A673 (cell line): Measurements from ENCODE around the gene PANK3.

Experiments used
- EZH2 ChIP-seq: fragments of 200-600 bp; sonication (generic); IDR thresholded peaks from 2 replicates; pipeline ENCODE4 v1.6.1; 2017; ENCODE audit warnings: borderline replicate concordance, low read depth, mild to moderate bottlenecking, mixed read lengths, antibody characterized with exemption, low read length; ENCODE audit not compliant: poor library complexity, severe bottlenecking
- TF ChIP-seq, protein P1 (sequence below): fragments of 300-800, 200-600 bp; sonication (generic); conservative IDR thresholded peaks from 2 replicates; pipeline ENCODE4 v1.5.1; 2017; ENCODE audit warnings: low read depth, mild to moderate bottlenecking, antibody characterized with exemption, low read length, moderate library complexity, mixed read lengths

GRCh38 chr5:168620807-168621206 lies 41.6 kb upstream of the PANK3 start:
- TF ChIP-seq, protein P1, sequence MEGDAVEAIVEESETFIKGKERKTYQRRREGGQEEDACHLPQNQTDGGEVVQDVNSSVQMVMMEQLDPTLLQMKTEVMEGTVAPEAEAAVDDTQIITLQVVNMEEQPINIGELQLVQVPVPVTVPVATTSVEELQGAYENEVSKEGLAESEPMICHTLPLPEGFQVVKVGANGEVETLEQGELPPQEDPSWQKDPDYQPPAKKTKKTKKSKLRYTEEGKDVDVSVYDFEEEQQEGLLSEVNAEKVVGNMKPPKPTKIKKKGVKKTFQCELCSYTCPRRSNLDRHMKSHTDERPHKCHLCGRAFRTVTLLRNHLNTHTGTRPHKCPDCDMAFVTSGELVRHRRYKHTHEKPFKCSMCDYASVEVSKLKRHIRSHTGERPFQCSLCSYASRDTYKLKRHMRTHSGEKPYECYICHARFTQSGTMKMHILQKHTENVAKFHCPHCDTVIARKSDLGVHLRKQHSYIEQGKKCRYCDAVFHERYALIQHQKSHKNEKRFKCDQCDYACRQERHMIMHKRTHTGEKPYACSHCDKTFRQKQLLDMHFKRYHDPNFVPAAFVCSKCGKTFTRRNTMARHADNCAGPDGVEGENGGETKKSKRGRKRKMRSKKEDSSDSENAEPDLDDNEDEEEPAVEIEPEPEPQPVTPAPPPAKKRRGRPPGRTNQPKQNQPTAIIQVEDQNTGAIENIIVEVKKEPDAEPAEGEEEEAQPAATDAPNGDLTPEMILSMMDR, result no peak
- TF ChIP-seq EZH2, result no peak
